ENCODE results near the gene MAML3.

Gene MAML3

GRCh38 chr4:140004549-140004895 is 149.5 kb downstream of the MAML3 start:
- no peak for TF ChIP-seq CTCF (IDR thresholded peaks at IDR 0.05; ENCODE audit: low read depth, low read length)
- H3K4me3 ChIP-seq (replicated peaks in 1 of 2; ENCODE audit: low read depth in 2 of 2, low read length in 2 of 2): peak overlapping the region; percentile 24 to 27
- DNase-seq (ENCODE audit: low read depth in 2 of 2): peak; percentile 47 to 62

- no peak for DNase-seq (ENCODE audit: low read depth in 2 of 2)
- peak overlapping the region; percentile 24 to 27 for H3K4me3 ChIP-seq (replicated peaks in 1 of 2; ENCODE audit: low read depth in 2 of 2, low read length in 2 of 2)
- TF ChIP-seq CTCF (IDR thresholded peaks at IDR 0.05; ENCODE audit: low read depth, low read length): no peak
These were observed 150.0 kb downstream of the MAML3 start for GRCh38 chr4:140003876-140004548.

- DNase-seq (ENCODE audit: low read depth in 2 of 2): no peak
- H3K4me3 ChIP-seq (replicated peaks in 1 of 2; ENCODE audit: low read depth in 2 of 2, low read length in 2 of 2): no peak overlapping the region
These were observed 153.8 kb downstream of the MAML3 start for GRCh38 chr4:140000232-140000631.

GRCh38 chr4:139988863-139989765 is 164.9 kb downstream of the MAML3 start:
- H3K4me3 ChIP-seq (replicated peaks in 1 of 2; ENCODE audit: low read depth in 2 of 2, low read length in 2 of 2): no peak overlapping the region
- DNase-seq (ENCODE audit: low read depth in 2 of 2): peak; percentile 85 to 94
- no peak for TF ChIP-seq CTCF (IDR thresholded peaks at IDR 0.05; ENCODE audit: low read depth, low read length)

More at GRCh38 chr4:140000232-140000631, 153.8 kb downstream of the MAML3 start:
- no peak for TF ChIP-seq CTCF (IDR thresholded peaks at IDR 0.05; ENCODE audit: low read depth, low read length)

GRCh38 chr4:139987502-139987850 is 166.5 kb downstream of the MAML3 start:
- no peak for TF ChIP-seq CTCF (IDR thresholded peaks at IDR 0.05; ENCODE audit: low read depth, low read length)
- no peak for DNase-seq (ENCODE audit: low read depth in 2 of 2)
- H3K4me3 ChIP-seq (replicated peaks in 1 of 2; ENCODE audit: low read depth in 2 of 2, low read length in 2 of 2): no peak overlapping the region

- TF ChIP-seq CTCF (IDR thresholded peaks at IDR 0.05; ENCODE audit: low read depth, low read length): no peak
- no peak overlapping the region for H3K4me3 ChIP-seq (replicated peaks in 1 of 2; ENCODE audit: low read depth in 2 of 2, low read length in 2 of 2)
- DNase-seq (ENCODE audit: low read depth in 2 of 2): peak; percentile 47 to 63
These were observed 167.1 kb downstream of the MAML3 start for GRCh38 chr4:139986689-139987501.
